ENCODE data around the gene GDPGP1.

DNA sequence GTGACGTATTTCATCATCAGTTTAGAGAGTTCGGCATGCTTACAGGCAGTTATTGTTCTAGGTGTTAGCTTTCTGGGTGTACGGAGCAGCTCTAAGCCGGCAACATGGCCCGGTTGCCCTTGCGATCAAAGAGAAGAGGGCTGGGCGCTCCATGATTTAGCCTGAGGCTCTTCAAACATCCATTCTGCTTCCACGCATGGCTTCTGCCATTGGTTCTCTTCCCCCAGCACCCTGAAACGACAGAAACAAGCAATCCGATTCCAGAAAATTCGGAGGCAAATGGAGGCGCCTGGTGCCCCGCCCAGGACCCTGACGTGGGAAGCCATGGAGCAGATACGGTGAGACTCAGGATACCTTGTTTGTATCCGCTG lies 32.0 kb downstream of the GDPGP1 start:
- TF ChIP-seq, protein P1, sequence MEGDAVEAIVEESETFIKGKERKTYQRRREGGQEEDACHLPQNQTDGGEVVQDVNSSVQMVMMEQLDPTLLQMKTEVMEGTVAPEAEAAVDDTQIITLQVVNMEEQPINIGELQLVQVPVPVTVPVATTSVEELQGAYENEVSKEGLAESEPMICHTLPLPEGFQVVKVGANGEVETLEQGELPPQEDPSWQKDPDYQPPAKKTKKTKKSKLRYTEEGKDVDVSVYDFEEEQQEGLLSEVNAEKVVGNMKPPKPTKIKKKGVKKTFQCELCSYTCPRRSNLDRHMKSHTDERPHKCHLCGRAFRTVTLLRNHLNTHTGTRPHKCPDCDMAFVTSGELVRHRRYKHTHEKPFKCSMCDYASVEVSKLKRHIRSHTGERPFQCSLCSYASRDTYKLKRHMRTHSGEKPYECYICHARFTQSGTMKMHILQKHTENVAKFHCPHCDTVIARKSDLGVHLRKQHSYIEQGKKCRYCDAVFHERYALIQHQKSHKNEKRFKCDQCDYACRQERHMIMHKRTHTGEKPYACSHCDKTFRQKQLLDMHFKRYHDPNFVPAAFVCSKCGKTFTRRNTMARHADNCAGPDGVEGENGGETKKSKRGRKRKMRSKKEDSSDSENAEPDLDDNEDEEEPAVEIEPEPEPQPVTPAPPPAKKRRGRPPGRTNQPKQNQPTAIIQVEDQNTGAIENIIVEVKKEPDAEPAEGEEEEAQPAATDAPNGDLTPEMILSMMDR (IDR thresholded peaks at IDR 0.05; ENCODE audit: insufficient read depth, low read length): no peak
- no peak for TF ChIP-seq SPI1 (IDR thresholded peaks at IDR 0.05; ENCODE audit: borderline replicate concordance, low read depth)

Data from HL-60 (cell line).